ENCODE data around the gene CNTN1.
"Not testable (repeated sequence)": the region's sequence is repeated elsewhere in the genome, so short reads cannot be mapped to it uniquely, and the experiment has no call there.

The CNTN1 gene

DNA sequence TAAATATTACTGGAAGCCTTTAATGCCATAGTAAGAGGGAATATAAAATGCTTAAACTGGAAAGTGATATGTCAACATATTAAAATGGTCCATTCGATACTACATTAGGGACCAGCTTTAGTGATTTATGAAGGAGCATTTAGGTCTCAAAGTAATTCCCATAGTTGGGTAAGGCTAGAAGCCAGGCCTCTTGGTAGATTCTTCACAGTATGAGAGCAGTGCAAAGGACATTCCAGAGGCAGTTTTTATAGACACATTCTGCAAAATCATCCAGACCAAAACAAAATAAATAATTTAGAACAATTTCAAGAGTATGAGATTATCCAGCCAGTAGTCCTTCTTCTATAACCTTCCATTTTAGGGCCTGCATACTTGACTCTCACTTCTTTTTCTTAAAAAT, 353.3 kb downstream of the CNTN1 start:
- no peak for DNase-seq (ENCODE audit: low spot score)

DNA sequence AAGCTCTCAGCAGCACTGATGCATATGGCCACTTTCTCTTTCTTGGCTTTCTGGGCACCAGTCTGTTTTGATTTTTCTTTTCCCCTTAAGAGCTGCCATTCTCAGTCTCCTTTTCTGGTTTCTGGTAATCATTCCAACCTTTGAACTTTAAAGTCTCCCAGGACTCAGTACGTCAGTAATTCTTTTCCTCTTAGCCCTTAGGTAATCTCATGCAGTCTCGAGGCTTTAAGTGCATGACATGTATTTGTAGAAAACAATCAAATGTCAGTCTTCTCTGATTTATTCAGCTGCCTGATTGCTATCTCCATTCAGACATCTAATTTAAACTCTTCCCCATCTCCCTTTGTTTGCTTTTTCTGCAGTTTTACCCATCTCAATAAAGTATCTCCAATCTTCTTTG, 356.8 kb downstream of the CNTN1 start:
- no peak for DNase-seq (ENCODE audit: low spot score)

DNA sequence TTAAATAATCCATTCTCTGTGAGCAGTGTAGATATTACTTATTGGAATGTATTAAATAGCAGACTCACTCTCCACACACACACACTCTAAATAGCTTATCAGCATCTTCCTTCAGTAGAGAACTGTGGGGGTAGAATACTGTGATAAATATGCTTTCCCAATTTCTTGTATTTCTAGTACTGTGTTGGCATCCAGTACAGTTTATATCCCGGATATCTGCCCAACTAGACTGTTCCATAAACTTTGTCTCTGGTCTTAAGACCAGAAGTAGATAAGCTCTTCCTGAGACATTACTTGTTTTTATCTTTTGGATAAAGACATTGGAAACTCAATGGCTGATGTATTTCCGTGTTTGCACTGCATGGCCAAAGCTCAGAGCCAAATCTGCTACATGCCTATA, 359.7 kb downstream of the CNTN1 start:
- DNase-seq (ENCODE audit: low spot score), result no peak

DNA sequence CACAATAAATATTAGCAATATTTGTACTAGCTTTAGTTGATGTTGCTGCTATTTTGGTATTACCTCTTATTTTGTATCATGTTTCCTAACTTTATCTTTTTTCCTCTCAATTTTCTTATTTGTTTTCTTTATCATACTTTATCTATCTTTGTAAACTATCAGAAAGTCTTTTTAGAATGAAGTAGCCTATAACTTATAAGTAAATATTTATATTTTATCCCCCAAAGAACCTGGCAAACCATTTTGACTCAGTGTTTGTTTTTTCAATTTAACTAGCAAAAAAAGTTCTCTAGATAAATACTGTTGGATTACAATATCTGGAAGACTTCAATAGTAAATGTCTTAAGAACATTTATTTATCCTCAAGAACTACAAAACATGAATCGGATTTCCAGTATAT, 360.2 kb downstream of the CNTN1 start:
- DNase-seq (ENCODE audit: low spot score), result no peak

DNA sequence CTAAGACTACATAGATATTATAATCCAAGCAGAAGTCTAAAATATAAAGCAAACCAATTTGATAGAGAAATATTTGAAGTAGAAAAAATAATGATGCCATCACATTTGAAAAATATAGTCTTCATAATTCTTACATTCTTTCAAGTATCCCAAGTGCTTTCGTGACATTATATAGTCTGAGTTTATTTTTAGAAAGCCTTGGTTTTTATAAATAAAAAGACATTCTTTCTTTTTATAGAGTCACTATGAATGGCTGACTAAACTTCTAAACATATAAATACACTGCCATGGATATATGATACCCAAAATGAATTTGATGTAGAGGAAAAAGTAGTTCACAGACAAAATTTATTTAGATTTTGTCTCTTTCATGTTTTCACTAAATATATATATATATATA, 360.8 kb downstream of the CNTN1 start:
- DNase-seq (ENCODE audit: low spot score), result no peak

DNA sequence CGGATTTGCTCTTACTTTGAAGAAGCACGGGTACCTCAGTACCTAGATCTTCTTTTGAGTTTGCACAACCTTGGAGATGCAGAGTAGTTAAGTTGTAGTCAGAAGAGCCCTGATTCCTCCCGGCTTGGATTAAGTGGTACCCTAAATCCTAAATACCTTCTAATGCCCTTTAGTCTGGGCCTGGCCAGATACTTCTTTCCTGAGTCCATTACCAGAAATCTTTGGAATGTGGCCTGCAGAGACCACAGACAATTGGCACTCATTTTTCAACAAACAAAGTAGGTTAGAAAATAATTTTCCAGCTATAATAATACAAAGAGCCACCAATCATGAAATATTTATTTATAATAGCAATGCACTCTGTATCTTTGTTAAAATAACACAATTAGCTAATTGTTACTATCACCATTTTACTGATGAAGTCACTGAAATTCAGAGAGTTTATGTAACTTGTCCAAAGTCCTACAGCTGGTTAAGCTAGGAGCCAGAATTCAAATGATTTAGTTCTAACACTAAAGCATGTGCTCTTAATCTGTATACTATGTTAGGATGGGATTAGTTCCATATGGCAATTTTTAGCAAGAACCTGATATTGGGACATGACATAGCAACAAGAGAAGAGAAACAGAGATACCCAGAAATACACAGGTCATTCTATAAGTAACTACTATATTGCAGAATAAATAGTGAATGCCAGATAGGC, 363.8 kb downstream of the CNTN1 start:
- DNase-seq (ENCODE audit: low spot score), result no peak

DNA sequence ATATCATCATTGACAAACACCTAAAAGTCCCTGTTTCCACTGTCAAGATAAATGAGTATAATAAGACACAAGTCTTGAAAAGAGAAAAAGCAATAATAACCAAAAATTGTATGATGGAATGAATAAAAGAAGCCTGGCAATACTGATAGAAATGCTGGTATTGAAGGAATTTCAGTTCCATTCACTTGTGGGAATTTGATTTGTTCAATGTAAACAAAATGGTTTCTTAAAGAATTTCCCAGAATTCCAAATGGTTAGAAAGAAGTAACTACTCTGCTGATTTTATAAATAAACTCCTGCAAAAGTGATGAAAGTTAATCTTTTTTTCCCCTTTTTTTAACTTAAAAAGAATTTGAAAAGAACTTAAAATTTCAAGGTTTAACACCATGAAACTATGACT, 366.0 kb downstream of the CNTN1 start:
- DNase-seq (ENCODE audit: low spot score), result no peak

DNA sequence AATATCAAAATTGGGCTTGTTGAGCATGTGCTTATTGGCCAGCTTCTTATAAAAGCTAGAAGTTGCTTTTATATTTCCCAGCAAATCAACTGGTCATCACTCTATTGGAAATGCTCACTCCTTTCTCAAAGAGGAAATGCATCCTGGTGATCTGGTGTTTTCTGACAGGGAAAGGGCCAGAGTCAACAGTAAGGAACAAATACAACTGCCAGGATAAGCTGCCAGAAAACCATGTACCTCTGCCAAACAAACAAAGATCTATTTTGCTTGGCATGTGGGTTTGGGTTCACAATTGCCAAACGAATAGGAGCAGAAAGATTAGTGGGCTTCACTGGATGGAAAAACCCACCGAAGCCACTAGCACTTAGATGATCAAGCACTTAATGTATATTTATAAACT, 369.0 kb downstream of the CNTN1 start:
- DNase-seq (ENCODE audit: low spot score), result no peak

DNA sequence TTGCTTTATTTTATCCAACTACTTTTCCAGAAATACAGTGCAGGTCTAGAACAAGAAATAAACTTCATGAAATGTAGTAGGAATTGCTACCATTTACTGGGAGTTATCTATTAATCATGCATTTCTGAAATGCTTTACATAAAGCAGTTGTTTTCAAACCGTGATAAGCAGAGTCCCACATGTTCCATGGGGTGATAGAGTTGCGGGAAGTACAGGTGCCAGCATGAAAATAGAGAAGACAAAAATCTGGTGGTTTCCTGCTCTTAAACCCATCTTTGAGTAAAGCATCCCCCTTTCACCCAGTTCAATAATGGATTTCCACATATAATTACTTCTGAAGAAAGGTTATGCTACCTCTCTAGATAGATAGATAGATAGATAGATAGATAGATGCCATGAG, 372.2 kb downstream of the CNTN1 start:
- no peak for DNase-seq (ENCODE audit: low spot score)

DNA sequence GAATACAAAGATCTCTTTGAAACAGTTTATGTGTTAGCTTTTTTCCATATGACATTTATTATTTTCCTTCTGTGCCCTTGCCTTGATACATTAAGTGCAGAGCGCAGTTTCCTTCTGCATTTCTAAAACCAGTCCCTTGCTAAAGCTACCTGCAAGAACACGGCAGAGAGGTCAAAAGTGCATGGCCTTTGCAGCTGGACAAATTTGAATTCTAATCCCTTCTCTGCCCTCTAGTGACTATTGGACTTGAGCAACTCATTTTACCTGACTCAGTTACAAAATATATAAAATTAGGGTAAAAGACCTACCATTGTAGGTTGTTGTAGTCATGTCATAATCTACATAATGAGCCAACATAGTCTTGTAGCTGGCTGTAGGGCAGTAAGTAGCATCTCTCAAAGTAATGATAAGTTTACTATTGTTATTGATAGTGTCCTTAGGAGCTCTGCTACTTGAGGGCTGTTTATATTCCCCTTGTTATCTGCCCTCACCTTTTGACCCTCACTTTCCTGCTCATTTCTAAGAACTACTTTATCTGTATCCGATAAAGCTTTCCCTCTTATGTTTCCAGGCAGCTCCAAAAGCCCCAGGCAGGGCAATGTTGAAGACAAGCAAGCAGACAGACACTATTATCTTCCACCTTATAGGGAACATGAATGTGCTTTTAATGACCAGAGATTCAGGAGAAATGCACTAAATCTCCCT, 375.9 kb downstream of the CNTN1 start:
- DNase-seq (ENCODE audit: low spot score), result no peak

DNA sequence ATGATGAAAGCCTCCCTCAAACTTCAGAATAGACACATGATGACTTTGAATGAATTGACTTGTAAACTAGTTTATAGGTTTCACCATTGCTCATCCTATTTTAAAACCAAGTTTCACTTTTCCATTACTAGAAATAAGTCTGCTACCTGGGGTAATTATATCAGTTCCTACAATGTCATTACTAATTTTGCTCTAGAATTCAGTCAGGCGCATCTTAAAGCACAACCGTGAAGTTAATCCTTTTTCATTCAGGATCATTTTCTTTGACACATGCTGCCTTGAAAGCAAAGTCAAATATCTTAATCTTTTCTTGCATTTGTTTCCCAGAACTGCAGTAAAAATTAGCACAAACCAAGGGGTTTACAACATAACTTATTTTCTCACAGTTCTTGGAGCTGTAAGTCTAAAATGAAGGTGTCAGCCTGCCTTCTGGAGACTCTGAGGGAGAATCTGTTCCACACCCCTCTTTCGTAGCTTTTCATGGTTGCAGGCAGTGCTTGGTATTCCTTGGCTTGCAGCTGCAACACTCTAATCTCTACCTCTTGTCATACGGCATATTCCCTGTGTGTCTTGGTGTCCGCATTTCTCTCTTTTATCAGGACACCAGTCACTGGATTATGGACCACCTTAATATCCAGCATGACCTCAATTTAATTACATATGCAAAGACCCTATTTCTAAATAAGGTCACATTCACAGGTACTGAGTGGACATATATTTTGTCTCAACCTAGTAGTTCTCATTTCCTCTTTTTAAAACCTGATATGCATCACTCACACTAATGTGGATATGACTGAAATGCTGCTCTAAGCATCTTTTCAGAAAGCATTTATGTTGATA, 381.6 kb downstream of the CNTN1 start:
- no peak for DNase-seq (ENCODE audit: low spot score)

DNA sequence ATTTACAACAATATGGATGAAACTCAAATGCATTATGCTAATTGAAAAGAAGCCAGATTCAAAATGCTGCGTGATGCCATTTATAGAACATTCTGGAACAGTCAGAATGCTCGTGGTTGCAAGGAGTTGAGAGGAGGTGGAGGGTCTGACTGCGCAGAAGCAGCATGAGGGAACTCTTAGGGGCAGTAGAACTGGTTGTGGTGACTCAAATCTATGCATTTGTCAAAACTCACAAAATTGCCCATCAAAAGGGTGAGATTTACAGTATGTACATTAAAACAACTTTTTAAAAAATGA, 382.2 kb downstream of the CNTN1 start:
- no peak for DNase-seq (ENCODE audit: low spot score)

DNA sequence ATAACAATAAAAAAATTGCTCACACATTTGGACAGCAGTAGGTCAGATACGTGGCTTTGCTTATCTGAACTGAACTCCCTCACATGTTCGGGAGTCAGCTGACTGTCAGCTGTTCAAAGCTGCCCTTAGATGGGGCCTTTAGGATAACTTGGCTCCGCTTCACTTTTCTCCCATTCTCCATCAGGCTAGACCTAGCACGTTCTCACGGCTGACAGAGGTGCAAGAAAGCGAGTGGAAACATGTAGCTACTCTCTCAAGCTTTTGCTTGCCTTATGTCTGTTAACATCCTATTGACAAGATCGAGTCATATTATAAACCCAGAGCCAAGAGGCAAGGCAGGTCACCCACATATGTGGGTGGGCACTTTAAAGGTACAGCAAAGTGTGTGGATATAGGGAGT, 383.9 kb downstream of the CNTN1 start:
- no peak for DNase-seq (ENCODE audit: low spot score)

DNA sequence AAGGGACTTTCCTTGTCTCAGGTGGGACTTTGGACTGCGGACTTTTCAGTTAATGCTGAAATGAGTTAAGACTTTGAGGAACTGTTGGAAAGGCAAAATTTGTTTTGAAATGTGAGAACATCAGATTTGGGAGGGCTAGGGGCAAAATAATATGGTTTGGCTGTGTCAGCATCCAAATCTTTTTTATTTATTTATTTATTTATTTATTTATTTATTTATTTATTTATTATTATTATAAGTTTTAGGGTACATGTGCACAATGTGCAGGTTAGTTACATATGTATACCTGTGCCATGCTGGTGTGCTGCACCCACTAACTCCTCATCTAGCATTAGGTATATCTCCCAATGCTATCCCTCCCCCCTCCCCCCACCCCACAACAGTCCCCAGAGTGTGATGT, 389.0 kb downstream of the CNTN1 start:
- not testable (repeated sequence) for DNase-seq (ENCODE audit: low spot score)

DNA sequence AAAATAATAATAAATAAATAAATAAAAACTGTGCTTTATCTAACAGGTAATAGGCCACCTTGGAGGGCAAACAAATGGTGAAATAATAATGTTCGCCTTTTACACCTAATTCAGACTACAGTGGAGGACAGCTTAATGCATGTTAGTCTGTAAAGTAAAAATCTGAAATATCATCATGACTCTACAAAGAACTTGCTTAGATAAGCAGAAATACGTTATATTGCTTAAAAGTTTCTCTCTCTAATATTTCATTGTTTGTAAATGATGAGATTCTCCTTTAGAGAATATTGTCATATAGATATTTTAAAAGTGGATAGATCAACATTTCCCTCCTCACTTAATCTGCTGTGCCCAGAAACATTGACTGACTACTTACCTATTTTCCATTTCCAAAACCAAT, 397.2 kb downstream of the CNTN1 start:
- DNase-seq (ENCODE audit: low spot score), result no peak

DNA sequence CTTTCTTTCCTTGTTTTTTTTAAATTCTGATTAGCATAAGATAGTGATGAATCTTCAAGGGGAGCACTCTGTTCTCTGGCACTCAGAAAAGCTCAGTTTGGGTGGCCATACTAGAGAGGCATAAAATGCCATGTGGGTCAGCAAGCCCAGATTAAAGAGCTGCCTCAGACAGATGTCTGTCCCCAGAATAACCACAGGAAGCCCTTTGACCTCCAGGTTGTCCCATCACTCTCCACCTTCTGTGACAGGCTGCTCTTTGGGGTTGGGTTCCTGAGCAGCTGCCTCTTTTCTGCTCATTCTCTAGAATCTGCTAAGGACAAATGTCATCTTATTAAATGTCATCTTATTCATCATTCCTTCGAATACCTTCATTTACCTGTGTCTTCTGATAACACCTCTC, 399.9 kb downstream of the CNTN1 start:
- no peak for DNase-seq (ENCODE audit: low spot score)

DNA sequence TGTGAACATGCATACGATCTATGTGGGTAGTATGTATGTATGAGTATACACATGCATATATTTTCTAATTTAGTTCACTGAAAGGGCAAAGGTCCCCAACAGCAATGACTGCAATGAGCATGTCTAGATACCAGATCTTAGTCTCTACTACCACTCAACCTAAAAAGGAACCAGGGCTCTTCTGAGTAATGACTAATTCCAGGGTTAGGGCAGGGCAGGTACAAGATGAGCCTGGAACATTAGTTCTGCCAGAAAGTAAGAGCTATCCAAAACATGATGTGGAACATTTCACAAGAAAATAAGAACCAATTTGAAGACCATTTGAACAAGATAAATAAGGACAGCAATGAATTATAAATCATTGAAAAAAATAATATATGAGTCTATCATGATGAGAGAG, 404.6 kb downstream of the CNTN1 start:
- no peak for DNase-seq (ENCODE audit: low spot score)

DNA sequence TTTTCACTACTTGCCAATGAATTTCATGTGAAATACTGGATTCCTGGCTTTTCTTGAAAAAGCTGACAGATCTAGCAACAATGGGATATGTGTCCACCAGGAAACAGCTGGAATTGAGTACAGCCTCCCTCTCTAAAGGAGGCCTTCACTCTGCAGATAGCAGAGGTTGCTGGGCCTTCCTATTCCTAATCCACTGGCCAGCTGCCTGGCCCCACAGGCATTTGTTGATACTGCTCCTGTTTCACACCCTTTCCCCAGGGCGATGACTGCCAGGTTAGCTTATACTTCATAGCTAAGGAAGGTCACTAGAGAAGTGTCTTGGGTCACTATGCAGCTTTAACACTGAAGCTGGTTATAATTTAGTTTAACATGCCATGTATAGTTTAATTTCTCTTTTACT, 408.3 kb downstream of the CNTN1 start:
- no peak for DNase-seq (ENCODE audit: low spot score)

DNA sequence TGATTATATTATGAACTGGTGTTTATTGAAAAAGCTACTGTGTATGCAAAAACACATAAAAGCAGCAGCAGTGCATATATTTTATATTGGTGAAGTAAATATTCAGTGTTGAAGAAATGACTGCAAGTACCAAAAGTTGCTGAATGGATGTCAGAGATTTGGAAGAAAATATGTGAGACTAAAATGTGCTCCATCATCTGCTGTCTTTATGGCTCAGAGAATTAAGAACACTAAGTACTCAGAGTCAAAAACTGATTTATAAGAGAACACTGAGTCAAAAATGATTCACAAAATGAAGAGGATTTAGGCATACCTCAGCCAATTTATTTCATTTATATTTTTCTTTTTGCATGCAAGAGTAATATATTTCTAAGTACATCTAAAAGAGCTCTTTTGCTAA, 409.6 kb downstream of the CNTN1 start:
- no peak for DNase-seq (ENCODE audit: low spot score)

DNA sequence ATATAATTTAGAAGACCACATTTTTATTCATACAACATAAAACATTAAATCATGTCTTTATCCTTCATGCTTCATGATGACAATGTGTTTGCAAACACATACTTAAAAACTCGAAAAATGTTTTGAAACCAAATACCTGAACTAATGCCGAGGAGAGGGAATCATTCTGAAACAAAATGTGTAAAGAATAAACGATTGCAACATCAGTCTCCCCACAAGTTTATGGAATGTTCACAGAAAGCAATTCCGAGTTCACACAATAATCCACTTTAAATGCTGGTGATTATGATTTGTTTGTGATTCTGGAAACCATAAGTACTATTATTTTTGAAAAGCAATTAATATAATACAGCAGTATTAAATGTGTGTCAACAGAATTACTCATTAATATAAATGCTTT, 411.4 kb downstream of the CNTN1 start:
- no peak for DNase-seq (ENCODE audit: low spot score)

DNA sequence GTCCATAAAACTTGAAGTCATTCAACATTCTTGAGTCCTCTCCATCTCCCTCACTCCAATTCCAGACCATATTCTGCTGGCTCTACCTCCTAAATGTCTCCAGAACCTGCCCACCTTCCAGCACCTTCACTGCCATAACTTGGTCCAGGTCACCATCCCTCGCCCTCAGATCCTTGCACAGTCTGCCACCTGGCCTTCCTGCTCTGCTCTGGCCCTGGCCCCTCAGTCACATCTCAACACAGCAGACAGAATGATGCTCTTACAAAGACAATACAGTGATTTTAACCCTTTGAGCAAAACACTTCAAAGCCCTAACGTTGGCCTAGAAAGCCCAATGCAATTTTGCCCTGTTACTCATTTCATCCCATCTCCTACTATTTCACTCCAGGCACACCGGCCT, 414.1 kb downstream of the CNTN1 start:
- DNase-seq (ENCODE audit: low spot score), result no peak

DNA sequence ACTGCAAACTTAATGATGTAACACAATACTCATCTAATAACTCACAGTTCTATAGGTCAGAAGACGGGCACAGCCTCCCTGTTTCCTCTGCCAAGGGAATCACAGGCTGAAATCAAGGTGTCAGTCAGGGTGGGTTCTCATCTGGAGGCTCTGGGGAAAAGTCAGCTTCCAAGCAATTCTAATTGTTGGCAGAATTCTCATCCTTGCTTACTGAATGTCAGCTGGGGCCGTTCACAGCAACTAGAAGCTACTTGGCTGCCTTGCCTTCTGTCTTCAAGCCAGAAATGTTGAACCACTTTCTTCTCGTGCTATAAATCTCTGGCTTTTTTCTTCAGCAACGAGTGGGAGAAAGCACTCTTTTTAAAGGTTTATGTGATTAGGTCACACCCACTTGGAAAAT, 415.8 kb downstream of the CNTN1 start:
- DNase-seq (ENCODE audit: low spot score), result no peak

DNA sequence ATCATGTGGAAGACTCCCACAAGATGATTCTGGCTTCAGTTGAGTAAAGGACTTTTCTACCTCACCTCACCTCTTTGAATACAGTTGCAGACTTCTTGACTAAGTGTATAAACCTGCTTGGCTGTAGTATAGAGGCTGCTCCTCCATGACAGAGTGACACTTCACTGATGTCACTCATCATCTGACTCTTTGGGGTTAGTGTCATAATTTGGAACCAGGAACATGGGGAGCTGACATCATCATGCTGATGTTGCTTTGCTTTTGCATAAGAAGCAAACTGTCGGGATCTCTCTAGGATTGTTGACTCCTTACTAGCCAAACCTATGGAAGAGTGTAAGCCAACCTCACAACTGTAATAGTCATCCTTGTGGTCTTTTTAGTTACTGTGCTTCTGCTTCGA, 420.7 kb downstream of the CNTN1 start:
- no peak for DNase-seq (ENCODE audit: low spot score)
